ENCODE measurements around the gene KRTAP1-3.

KRTAP1-3 gene

DNA sequence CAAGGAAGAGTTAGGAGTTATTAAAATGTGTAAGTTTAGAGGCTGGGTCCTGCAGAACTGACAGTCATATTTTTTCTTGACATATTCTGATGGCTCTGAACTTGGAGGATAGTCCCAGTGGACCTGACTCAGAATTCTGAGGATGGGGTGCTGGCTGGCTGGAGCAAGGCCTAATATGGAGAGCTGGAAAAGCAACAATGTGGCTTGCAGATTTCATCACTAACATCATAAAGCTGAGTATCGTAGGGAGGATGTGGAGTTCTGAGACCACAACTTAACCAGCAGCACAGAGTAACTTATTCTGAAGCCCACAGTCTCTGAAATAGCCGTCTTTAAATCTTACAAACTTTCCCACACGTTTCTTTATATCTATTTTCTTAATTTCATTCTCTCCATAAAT lies 10.0 kb downstream of the KRTAP1-3 start:
- Histone ChIP-seq H3K27me3 (ENCODE audit: low read length) (no peaks in the 10 kb centered on the region), H3K4me3 (ENCODE audit: insufficient read depth, low read length, poor library complexity, severe bottlenecking) (no peak overlapping the region), H3F3A (ENCODE audit: insufficient read depth) (no peaks in the 10 kb centered on the region), H3K79me2 (ENCODE audit: insufficient read depth, low read length) (no peaks in the 10 kb centered on the region), H3K9me3 (ENCODE audit: insufficient read depth, low read length) (no peaks in the 10 kb centered on the region), H4K20me1 (ENCODE audit: low read depth, low read length) (no peaks in the 10 kb centered on the region), H3K36me3 (ENCODE audit: low read length) (no peaks in the 10 kb centered on the region), H3K9me2 (replicated peaks; ENCODE audit: insufficient read depth, low read length) (no peaks in the 10 kb centered on the region), H3K4me2 (ENCODE audit: low read depth, low read length, poor library complexity, severe bottlenecking) (no peak overlapping the region), H2AFZ (ENCODE audit: low read depth, low read length, severe bottlenecking) (no peak overlapping the region), H3K27ac (ENCODE audit: low read depth, low read length) (no peak overlapping the region), H3K9ac (ENCODE audit: low read length) (no peak overlapping the region)
- TF ChIP-seq EZH2phosphoT487 (conservative IDR thresholded peaks at IDR 0.05; ENCODE audit: low read length): no peak
- TF ChIP-seq, protein P1, sequence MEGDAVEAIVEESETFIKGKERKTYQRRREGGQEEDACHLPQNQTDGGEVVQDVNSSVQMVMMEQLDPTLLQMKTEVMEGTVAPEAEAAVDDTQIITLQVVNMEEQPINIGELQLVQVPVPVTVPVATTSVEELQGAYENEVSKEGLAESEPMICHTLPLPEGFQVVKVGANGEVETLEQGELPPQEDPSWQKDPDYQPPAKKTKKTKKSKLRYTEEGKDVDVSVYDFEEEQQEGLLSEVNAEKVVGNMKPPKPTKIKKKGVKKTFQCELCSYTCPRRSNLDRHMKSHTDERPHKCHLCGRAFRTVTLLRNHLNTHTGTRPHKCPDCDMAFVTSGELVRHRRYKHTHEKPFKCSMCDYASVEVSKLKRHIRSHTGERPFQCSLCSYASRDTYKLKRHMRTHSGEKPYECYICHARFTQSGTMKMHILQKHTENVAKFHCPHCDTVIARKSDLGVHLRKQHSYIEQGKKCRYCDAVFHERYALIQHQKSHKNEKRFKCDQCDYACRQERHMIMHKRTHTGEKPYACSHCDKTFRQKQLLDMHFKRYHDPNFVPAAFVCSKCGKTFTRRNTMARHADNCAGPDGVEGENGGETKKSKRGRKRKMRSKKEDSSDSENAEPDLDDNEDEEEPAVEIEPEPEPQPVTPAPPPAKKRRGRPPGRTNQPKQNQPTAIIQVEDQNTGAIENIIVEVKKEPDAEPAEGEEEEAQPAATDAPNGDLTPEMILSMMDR (IDR thresholded peaks at IDR 0.05; ENCODE audit: insufficient read depth, low read length, poor library complexity, severe bottlenecking): no peak

DNA sequence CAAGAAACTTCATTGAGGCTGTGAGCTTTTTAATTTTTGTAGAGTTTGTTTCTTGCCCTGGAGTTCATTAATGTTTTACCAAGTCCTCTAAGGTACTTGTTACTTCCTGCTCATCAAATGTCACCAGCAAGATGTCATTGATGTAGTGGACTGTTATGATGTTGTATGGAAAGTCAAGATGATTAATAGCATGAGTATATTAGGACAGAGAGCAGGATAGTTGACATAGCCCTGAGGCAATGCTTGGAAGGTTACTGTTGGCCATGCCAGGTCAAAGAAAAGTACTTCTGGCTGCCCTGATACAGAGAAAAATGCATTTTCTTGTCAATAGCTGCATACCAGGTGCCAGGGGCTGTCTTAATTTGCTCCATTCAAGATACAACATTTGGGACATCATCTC lies 14.3 kb downstream of the KRTAP1-3 start:
- Histone ChIP-seq H3K9me2 (replicated peaks; ENCODE audit: insufficient read depth, low read length) (no peaks in the 10 kb centered on the region), H3K4me2 (ENCODE audit: low read depth, low read length, poor library complexity, severe bottlenecking) (no peak overlapping the region), H3K27me3 (ENCODE audit: low read length) (no peaks in the 10 kb centered on the region), H3K9me3 (ENCODE audit: insufficient read depth, low read length) (no peaks in the 10 kb centered on the region), H2AFZ (ENCODE audit: low read depth, low read length, severe bottlenecking) (no peak overlapping the region), H3K9ac (ENCODE audit: low read length) (no peak overlapping the region), H3K79me2 (ENCODE audit: insufficient read depth, low read length) (no peaks in the 10 kb centered on the region), H3F3A (ENCODE audit: insufficient read depth) (no peaks in the 10 kb centered on the region), H3K4me3 (ENCODE audit: insufficient read depth, low read length, poor library complexity, severe bottlenecking) (no peak overlapping the region), H4K20me1 (ENCODE audit: low read depth, low read length) (no peaks in the 10 kb centered on the region), H3K27ac (ENCODE audit: low read depth, low read length) (no peak overlapping the region), H3K36me3 (ENCODE audit: low read length) (no peaks in the 10 kb centered on the region)
- no peak for TF ChIP-seq EZH2phosphoT487 (conservative IDR thresholded peaks at IDR 0.05; ENCODE audit: low read length)
- TF ChIP-seq, protein P1 (IDR thresholded peaks at IDR 0.05; ENCODE audit: insufficient read depth, low read length, poor library complexity, severe bottlenecking): no peak

DNA sequence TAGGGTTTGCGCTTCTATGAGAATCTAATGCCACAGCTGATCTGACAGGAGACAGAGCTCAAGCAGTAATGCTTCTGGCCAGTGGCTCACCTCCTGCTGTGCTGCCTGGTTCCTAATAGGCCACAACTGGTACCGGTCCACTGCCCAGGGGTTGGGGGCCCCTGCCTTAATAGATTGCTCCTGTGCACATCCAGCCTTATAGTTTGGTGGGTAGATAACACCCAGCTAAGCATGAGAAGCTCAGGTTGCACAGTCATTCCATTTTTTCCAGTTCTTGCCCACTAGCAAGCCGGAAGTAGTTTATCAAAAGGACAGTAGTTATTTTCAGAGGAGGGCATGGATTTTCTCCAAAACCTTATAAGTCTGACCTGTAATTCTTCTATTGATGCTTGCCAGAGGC lies 15.3 kb downstream of the KRTAP1-3 start:
- Histone ChIP-seq H3K9me2 (replicated peaks; ENCODE audit: insufficient read depth, low read length) (no peaks in the 10 kb centered on the region), H4K20me1 (ENCODE audit: low read depth, low read length) (no peaks in the 10 kb centered on the region), H3K27ac (ENCODE audit: low read depth, low read length) (no peak overlapping the region), H3K4me3 (ENCODE audit: insufficient read depth, low read length, poor library complexity, severe bottlenecking) (no peak overlapping the region), H3K4me2 (ENCODE audit: low read depth, low read length, poor library complexity, severe bottlenecking) (no peak overlapping the region), H3F3A (ENCODE audit: insufficient read depth) (no peaks in the 10 kb centered on the region), H2AFZ (ENCODE audit: low read depth, low read length, severe bottlenecking) (no peak overlapping the region), H3K36me3 (ENCODE audit: low read length) (no peaks in the 10 kb centered on the region), H3K9ac (ENCODE audit: low read length) (no peak overlapping the region), H3K27me3 (ENCODE audit: low read length) (no peaks in the 10 kb centered on the region), H3K9me3 (ENCODE audit: insufficient read depth, low read length) (no peaks in the 10 kb centered on the region), H3K79me2 (ENCODE audit: insufficient read depth, low read length) (no peaks in the 10 kb centered on the region)
- no peak for TF ChIP-seq EZH2phosphoT487 (conservative IDR thresholded peaks at IDR 0.05; ENCODE audit: low read length)
- TF ChIP-seq, protein P1 (IDR thresholded peaks at IDR 0.05; ENCODE audit: insufficient read depth, low read length, poor library complexity, severe bottlenecking): no peak
